Measurements from ENCODE around the gene SEMA6D.

- no peak for TF ChIP-seq EZH2 (IDR thresholded peaks at IDR 0.05; ENCODE audit: borderline replicate concordance, low read length)
- TF ChIP-seq, protein P1, sequence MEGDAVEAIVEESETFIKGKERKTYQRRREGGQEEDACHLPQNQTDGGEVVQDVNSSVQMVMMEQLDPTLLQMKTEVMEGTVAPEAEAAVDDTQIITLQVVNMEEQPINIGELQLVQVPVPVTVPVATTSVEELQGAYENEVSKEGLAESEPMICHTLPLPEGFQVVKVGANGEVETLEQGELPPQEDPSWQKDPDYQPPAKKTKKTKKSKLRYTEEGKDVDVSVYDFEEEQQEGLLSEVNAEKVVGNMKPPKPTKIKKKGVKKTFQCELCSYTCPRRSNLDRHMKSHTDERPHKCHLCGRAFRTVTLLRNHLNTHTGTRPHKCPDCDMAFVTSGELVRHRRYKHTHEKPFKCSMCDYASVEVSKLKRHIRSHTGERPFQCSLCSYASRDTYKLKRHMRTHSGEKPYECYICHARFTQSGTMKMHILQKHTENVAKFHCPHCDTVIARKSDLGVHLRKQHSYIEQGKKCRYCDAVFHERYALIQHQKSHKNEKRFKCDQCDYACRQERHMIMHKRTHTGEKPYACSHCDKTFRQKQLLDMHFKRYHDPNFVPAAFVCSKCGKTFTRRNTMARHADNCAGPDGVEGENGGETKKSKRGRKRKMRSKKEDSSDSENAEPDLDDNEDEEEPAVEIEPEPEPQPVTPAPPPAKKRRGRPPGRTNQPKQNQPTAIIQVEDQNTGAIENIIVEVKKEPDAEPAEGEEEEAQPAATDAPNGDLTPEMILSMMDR (conservative IDR thresholded peaks at IDR 0.05 in 1 of 2, IDR thresholded peaks at IDR 0.05 in 1 of 2; ENCODE audit: extremely low read depth in 1 of 2, insufficient read depth in 1 of 2, low read depth in 1 of 2, low read length in 2 of 2), result no peak
These were observed 32.0 kb upstream of the SEMA6D start for GRCh38 chr15:47685141-47685870.
